Coronary artery (tissue), 2 donors: ENCODE data around the gene MMADHC.

Experiments used
- DNase-seq: peaks from one replicate; pipeline ENCODE4 v3.0.0-alpha.2; 2017; ENCODE audit warnings: low spot score
- H3K27ac ChIP-seq, 2 donors: fragments of 200-600 bp; sonication (generic); one replicate each; pipeline ENCODE4 v1.5.1; 2016 to 2019
- H3K4me3 ChIP-seq: fragments of 200-600 bp; sonication (generic); 2 replicates; pipeline ENCODE4 v1.5.1; 2016; ENCODE audit warnings: mild to moderate bottlenecking, moderate library complexity
- CTCF ChIP-seq: fragments of 200-600 bp; sonication (generic); IDR thresholded peaks from one replicate; pipeline ENCODE4 v1.5.1; 2019; ENCODE audit warnings: antibody characterized with exemption

MMADHC gene

GRCh38 chr2:149622343-149622742 is 34.8 kb upstream of the MMADHC start:
- no peak overlapping the region for H3K4me3 ChIP-seq
- no peak for TF ChIP-seq CTCF
- DNase-seq, result no peak
- H3K27ac ChIP-seq, result no peak overlapping the region

DNA sequence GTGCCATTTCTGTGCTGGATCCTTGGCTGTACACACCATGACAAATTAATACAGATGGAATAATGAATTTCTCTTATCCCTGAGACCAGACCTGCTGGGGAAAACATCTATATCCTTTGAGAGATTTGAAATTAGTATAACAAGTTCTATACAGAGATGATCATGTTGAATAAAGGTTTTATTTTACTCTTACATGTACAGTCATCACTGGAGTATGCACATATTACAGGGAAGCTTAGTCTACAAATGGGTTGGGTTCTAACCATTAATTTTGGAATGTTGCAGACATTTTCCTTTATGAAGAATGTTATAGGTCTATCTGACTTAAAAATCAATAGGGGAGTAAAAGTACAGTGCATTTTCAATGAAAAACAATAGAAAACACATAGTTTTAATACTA is 29.9 kb upstream of the MMADHC start:
- H3K27ac ChIP-seq, result no peak overlapping the region
- no peak for TF ChIP-seq CTCF
- no peak for DNase-seq
- no peak overlapping the region for H3K4me3 ChIP-seq

GRCh38 chr2:149616681-149617456 is 29.3 kb upstream of the MMADHC start:
- Histone ChIP-seq H3K4me3 (no peak overlapping the region), H3K27ac (no peak overlapping the region)
- no peak for DNase-seq
- TF ChIP-seq CTCF, result no peak

GRCh38 chr2:149613704-149614103 is 26.1 kb upstream of the MMADHC start:
- Histone ChIP-seq H3K27ac (no peak overlapping the region), H3K4me3 (no peak overlapping the region)
- no peak for DNase-seq
- TF ChIP-seq CTCF, result no peak

DNA sequence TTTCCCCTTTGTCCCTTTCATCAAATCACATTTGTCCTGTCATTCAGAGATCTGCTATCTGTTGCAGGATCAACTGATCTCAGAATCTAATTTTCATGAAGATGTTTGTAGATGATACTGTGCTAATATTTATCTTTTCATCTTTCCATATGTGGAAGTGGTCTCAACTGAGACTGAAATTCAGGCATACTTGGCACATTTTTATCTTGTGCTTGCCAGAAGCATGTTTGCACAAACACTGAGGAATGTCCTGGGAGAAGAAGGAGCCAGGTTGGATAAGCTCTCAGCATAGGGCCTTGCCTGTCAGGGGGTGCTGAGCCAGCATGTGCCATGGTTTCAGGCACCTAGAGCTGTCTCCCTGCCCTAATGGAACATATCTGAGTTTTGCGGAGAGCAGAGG is 24.5 kb upstream of the MMADHC start:
- no peak for DNase-seq
- Histone ChIP-seq H3K27ac (no peak overlapping the region), H3K4me3 (no peak overlapping the region)
- no peak for TF ChIP-seq CTCF

GRCh38 chr2:149611100-149611820 is 23.7 kb upstream of the MMADHC start:
- DNase-seq, result no peak
- H3K27ac ChIP-seq, result no peak overlapping the region
- H3K4me3 ChIP-seq, result no peak overlapping the region
- no peak for TF ChIP-seq CTCF
